Measurements from ENCODE around the gene DIP2C.

- TF ChIP-seq, protein P1, sequence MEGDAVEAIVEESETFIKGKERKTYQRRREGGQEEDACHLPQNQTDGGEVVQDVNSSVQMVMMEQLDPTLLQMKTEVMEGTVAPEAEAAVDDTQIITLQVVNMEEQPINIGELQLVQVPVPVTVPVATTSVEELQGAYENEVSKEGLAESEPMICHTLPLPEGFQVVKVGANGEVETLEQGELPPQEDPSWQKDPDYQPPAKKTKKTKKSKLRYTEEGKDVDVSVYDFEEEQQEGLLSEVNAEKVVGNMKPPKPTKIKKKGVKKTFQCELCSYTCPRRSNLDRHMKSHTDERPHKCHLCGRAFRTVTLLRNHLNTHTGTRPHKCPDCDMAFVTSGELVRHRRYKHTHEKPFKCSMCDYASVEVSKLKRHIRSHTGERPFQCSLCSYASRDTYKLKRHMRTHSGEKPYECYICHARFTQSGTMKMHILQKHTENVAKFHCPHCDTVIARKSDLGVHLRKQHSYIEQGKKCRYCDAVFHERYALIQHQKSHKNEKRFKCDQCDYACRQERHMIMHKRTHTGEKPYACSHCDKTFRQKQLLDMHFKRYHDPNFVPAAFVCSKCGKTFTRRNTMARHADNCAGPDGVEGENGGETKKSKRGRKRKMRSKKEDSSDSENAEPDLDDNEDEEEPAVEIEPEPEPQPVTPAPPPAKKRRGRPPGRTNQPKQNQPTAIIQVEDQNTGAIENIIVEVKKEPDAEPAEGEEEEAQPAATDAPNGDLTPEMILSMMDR (IDR thresholded peaks at IDR 0.05): no peak
- TF ChIP-seq POLR2A (IDR thresholded peaks at IDR 0.05): no peak
These were observed 252.4 kb downstream of the DIP2C start for GRCh38 chr10:436911-437665.
